Pancreas (tissue), 10 donors: ENCODE results near the gene SEL1L3. TPM values are rescaled to one million over a fixed set of nuclear protein-coding genes. Genes with fewer than 3 reads are reported as not detected.

Source experiments
- ATAC-seq, 4 donors: fragments of 200-7000 bp; cut with Tn5 transposase; one replicate each; pipeline versions ENCODE4 v1.8.0 to v1.9.1; 2020; ENCODE audit warnings: mild to moderate bottlenecking in 4 of 4, moderate library complexity in 4 of 4
- DNase-seq, 6 donors: peaks; one replicate each; pipeline ENCODE4 v3.0.0-alpha.2; 2020
- FAIRE-seq: peaks from 2 replicates; lab custom pipeline; 2012; peaks lifted over from hg19 to GRCh38; lab: Jason Lieb, UNC
- H3K27ac ChIP-seq, 4 donors: fragments of 200-600 bp; sonication (generic); 1 replicate in 3 of 4; 2 replicates in 1 of 4; pipeline versions ENCODE4 v1.5.0 to v1.8.0; 2020
- H3K27me3 ChIP-seq, 4 donors: fragments of 200-600 bp; one replicate each; pipeline ENCODE4 v1.8.0; 2021
- H3K36me3 ChIP-seq, 3 donors: fragments of 200-600 bp; sonication (generic) in 1 of 3; one replicate each; pipeline versions ENCODE4 v1.5.0 to v1.8.0; 2020 to 2021
- H3K4me1 ChIP-seq, 3 donors: fragments of 200-600 bp; one replicate each; pipeline ENCODE4 v1.8.0; 2021
- H3K4me3 ChIP-seq, 4 donors: fragments of 200-600 bp; sonication (generic) in 2 of 4; one replicate each; pipeline versions ENCODE4 v1.5.0 to v1.8.0; 2020 to 2021
- H3K9me3 ChIP-seq, 4 donors: fragments of 200-600 bp; one replicate each; pipeline ENCODE4 v1.8.0; 2021
- WGBS, 2 donors: extraction: QIAGEN DNeasy Blood & Tissue Kit; methylation state at CpG; one replicate each; pipeline ENCODE4 v1.1.7; 2013; 5-methylcytosine and 5-hydroxymethylcytosine counted together
- intact Hi-C, 3 donors: fragments of 100-400 bp; cut with DNase I; formaldehyde crosslinking; loops; one replicate each; pipeline versions ENCODE4 v1.11.1 to v1.14.2; 2022
- polyA plus RNA-seq, 2 donors: library from polyadenylated mRNA; stranded (reverse); fragments of 200-250 nt; gene quantifications; one replicate each; pipeline ENCODE4 v1.2.3, GENCODE V29; 2013
- total RNA-seq, 6 donors: library from RNA; stranded (reverse); fragmentation: NEBNext Ultra II Directional in 4 of 6; extraction: Animal tissue kit (Norgen Biotek cat#: 25700) in 4 of 6; gene quantifications; one replicate each; pipeline versions ENCODE4 v1.2.1 to v1.2.4, GENCODE V29; 2021 to 2023
- TF ChIP-seq, protein P1 (sequence below), 4 donors: fragments of 200-600 bp; sonication (generic) in 3 of 4; IDR thresholded peaks; one replicate each; pipeline versions ENCODE4 v1.5.0 to v1.8.0; 2021; ENCODE audit warnings: antibody characterized with exemption in 4 of 4
- donor health status: healthy with polysubstance abuse.
- donor health status: DM: no; HTN: no; CAD: no; lungs with moderate emphysema.
- donor health status: DM: no; HTN: no; CAD: no.
- donor health status: control.
- donor health status: control.
- donor health status: Bipolar disorder and iron deficiency.
- donor health status: DM: yes; HTN: yes; CAD: no.
- donor health status: DM: no; HTN: no; CAD: no.
- donor health status: DM: no; HTN: no; CAD: no.
- donor health status: DM: yes; HTN: yes; CAD: no.

The SEL1L3 gene
- total and polyA plus RNA-seq, 8 donors = 18.4 to 76.7 (median 41.0) TPM

DNA sequence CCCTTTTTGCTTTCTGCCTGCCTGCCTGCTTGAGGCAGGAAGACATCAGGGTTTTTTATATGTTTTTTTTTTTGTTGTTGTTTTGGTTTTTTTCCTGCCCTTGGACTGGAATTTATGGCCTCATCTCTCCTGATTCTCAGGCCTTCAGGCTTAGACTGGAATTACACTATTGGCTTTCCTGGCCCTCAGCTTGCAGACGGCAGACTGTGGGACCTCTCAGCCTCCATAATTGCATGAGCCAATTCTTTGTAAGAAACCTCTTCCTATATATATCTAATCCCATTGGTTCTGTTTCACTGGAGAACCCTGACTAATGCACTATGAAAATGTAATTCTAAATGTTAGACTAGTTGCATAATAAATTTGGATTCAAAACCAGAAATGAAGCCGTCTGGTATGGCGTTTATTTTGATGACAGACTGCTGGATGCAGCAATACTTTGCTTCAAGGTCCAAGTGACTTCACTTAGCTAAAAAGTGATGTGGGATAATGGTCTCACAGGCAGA lies 59.0 kb downstream of the SEL1L3 start:
- 85 to 92% methylated on average over 3 of the region's 3 CpGs for WGBS, 2 donors

DNA sequence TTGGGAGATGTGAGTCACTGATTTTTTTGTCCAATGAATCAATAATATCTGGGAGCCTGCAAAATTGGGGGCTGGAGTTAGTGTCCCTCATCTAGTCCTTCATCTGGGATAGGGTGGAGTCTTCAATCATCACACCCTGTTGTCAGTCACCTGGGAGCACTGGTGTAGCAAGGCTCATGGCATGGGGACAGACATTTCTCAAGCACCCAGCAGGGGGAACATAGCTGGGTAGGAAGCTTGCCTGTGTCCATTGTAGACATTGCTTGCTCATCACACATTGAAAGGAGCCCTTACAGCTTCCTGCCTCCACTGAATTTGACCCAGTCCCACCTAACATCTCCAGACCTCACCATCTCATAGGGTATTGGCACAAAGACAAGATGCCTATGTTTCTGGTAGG lies 61.2 kb downstream of the SEL1L3 start:
- FAIRE-seq = no peak
- TF ChIP-seq, protein P1, sequence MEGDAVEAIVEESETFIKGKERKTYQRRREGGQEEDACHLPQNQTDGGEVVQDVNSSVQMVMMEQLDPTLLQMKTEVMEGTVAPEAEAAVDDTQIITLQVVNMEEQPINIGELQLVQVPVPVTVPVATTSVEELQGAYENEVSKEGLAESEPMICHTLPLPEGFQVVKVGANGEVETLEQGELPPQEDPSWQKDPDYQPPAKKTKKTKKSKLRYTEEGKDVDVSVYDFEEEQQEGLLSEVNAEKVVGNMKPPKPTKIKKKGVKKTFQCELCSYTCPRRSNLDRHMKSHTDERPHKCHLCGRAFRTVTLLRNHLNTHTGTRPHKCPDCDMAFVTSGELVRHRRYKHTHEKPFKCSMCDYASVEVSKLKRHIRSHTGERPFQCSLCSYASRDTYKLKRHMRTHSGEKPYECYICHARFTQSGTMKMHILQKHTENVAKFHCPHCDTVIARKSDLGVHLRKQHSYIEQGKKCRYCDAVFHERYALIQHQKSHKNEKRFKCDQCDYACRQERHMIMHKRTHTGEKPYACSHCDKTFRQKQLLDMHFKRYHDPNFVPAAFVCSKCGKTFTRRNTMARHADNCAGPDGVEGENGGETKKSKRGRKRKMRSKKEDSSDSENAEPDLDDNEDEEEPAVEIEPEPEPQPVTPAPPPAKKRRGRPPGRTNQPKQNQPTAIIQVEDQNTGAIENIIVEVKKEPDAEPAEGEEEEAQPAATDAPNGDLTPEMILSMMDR (IDR thresholded peaks at IDR 0.05) = no peak
- Histone ChIP-seq H3K9me3 (no peaks in the 10 kb centered on the region), H3K36me3 (peaks cover 4 to 58% (median 6%) of the 10 kb centered on the region in 3 donors), H3K27me3 (no peaks in the 10 kb centered on the region), H3K27ac (no peak overlapping the region), H3K4me1 (no peaks in the 10 kb centered on the region), H3K4me3 (no peak overlapping the region)
- intact Hi-C loops = no loop called here
- ATAC-seq = no peak
- no peak for DNase-seq

More for the DNA sequence above, 59.0 kb downstream of the SEL1L3 start:
- intact Hi-C loops = no loop called here
- ATAC-seq (no peak), FAIRE-seq (no peak), DNase-seq (no peak)
- H3K4me3 ChIP-seq = no peak overlapping the region
- H3K36me3 ChIP-seq = peaks cover 4 to 47% (median 6%) of the 10 kb centered on the region in 3 donors
- H3K27ac ChIP-seq = no peak overlapping the region
- H3K9me3 ChIP-seq = no peaks in the 10 kb centered on the region
- H3K4me1 ChIP-seq = peaks cover 0 to 3% (median 0%) of the 10 kb centered on the region in 3 donors
- H3K27me3 ChIP-seq = no peaks in the 10 kb centered on the region
- TF ChIP-seq, protein P1 (IDR thresholded peaks at IDR 0.05) = no peak

DNA sequence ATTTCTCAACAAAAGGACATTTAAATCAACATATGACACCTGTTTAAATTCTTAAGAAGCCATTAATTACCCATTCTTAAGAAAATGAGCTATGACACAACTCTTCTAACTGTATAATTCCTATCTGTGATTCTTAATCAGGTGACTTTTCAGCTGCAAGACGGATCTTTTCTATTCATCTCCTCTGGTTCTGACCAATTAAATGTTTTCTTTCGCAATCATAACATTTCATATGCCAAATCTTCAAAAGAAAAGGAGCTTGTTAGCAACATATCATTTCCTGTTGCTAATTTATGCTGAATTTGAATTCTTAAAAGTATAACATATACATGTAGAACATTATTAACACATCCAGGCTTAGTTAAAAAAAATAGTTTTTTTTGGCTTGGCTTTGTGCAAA lies 62.5 kb downstream of the SEL1L3 start:
- Histone ChIP-seq H3K36me3 (peaks cover 4 to 54% (median 6%) of the 10 kb centered on the region in 3 donors), H3K4me3 (no peak overlapping the region), H3K27ac (no peak overlapping the region), H3K9me3 (no peaks in the 10 kb centered on the region), H3K4me1 (no peaks in the 10 kb centered on the region), H3K27me3 (no peaks in the 10 kb centered on the region)
- intact Hi-C loops = no loop called here
- TF ChIP-seq, protein P1 (IDR thresholded peaks at IDR 0.05) = no peak
- WGBS, 2 donors = 85 to 91% methylated on average over 2 of the region's 2 CpGs
- ATAC-seq (no peak), FAIRE-seq (no peak), DNase-seq (no peak)

DNA sequence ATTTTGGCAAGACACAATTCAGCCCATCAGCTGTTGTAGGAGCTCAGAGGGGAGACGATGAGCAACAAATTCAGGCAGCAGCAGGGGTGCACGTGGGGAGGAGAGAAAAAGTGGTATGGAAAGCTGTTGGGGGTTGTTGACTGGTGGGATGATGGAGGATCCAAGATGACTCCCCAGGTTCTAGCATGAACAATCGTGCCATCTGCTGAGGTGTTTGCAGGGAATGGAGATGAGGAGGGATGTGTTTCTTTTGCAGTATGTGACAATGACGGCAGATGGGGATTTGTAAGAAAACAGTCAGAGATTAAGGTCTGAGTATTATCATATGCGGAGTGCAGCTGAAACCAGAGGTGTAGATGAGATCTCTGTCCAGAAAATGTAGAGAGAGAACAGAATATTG lies 63.3 kb downstream of the SEL1L3 start:
- no peaks in the 10 kb centered on the region for H3K9me3 ChIP-seq
- H3K27ac ChIP-seq = no peak overlapping the region
- H3K4me1 ChIP-seq = no peaks in the 10 kb centered on the region
- WGBS, 2 donors = 92 to 94% methylated on average over 5 of the region's 5 CpGs
- FAIRE-seq = no peak
- H3K36me3 ChIP-seq = peaks cover 4 to 54% (median 6%) of the 10 kb centered on the region in 3 donors
- H3K4me3 ChIP-seq = no peak overlapping the region
- intact Hi-C loops = no loop called here
- no peak for ATAC-seq
- DNase-seq = no peak
- TF ChIP-seq, protein P1 (IDR thresholded peaks at IDR 0.05) = no peak
- H3K27me3 ChIP-seq = no peaks in the 10 kb centered on the region

DNA sequence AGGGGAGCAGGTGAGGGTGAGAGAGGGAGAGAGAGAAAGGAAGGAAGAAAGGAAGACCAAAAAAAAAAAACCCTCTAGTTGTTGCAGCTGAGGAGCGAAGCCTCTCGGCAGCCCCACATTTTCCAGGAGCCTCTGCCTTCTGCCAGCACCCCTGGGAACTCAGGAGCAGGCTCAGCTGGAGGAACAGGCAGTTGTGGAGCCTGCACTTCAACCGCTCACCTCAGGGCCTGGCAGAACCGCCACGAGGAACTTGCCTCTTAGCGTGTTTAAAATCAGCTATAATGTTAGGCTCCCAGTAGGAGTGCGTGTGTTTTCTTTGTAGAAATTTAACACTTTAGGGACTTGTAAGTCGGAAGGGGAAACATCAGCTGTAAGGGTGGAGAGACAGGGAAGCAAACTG lies 65.7 kb downstream of the SEL1L3 start:
- Histone ChIP-seq H3K4me1 (no peaks in the 10 kb centered on the region), H3K27ac (no peak overlapping the region), H3K4me3 (no peak overlapping the region), H3K36me3 (peaks cover 0 to 31% (median 0%) of the 10 kb centered on the region in 3 donors), H3K27me3 (no peaks in the 10 kb centered on the region), H3K9me3 (no peaks in the 10 kb centered on the region)
- DNase-seq (no peak), ATAC-seq (no peak), FAIRE-seq (no peak)
- intact Hi-C loops = no loop called here
- WGBS, 2 donors = 79 to 80% methylated on average over 8 of the region's 8 CpGs
- TF ChIP-seq, protein P1 (IDR thresholded peaks at IDR 0.05) = no peak
